Measurements from ENCODE around the gene OR51M1.

The OR51M1 gene

GRCh38 chr11:5394091-5394490 lies 10.5 kb downstream of the OR51M1 start:
- no peak for DNase-seq

DNA sequence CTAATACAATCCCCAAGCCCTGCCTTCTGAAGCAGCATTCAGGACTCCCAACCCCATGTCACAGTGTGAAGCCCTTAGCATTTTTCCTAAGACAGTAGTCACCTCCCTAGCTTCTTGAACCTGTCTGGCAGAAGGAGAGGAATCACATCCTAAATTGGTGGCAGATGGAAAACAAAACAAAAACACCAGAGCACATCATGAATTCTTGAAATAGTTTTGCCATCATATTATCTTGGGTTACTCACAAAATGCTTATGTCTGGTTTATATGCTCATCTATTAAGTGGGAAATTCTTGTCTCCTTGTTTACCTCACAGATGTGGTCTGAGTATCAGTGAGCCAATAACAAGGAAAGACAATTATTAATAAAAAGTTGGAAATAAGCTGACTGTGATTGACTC lies 15.3 kb downstream of the OR51M1 start:
- DNase-seq: no peak

DNA sequence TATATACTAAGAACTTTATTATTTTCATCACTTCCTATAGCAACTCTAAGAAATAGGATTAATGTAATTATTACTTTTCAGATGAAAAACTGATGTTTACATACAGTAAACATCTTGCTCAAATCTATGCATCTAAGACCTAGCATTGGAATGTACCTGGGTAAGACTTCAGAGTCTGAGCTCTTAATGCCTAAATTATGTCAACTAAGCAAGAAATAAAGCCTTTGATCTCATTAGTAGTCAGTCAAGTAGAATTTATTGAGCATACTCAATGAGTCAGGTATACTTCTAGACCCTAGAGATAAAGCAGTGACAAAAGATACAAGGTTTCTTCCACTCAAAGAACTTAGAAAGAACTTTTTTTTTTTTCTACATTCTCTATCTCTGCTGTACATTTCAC lies 21.6 kb downstream of the OR51M1 start:
- no peak for DNase-seq

DNA sequence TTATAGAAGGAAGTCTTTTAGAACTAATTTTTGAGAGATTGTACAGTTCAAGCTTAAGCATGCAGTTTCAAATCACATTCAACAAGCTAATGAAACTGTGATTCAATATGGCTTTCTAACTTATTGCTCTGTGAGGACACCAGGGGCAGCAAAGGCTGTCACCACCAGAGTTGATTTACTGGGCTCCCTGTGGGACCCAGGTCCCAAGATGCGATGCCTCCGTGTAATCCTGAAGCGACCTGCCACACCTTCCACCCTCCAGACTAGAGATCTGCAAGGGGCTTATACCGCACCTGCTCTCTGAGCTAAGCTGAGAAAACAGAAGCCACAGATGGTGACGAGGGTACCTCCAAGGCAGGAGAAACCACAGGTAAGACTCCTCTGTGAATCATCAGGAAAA lies 37.4 kb downstream of the OR51M1 start:
- no peak for DNase-seq

GRCh38 chr11:5421811-5422210 lies 38.2 kb downstream of the OR51M1 start, which contains the start of gene OR51Q1:
Gene OR51Q1 (plus strand): TSS chr11:5422111. CDS start chr11:5422201, 90 bp downstream.
- no peak for DNase-seq

GRCh38 chr11:5423131-5423530 lies 39.5 kb downstream of the OR51M1 start:
- DNase-seq: no peak

GRCh38 chr11:5441414-5441813 lies 57.8 kb downstream of the OR51M1 start, which contains the start of gene OR51I1:
Gene OR51I1 (minus strand): TSS chr11:5441514. CDS start chr11:5441514, 0 bp downstream.
- no peak for DNase-seq

Data from NCI-H748 treated with DMSO at 0.1 percent for 48 hours (cell line).